Stomach (tissue), 9 donors: ENCODE results near the gene HVCN1. TPM values are rescaled to one million over a fixed set of nuclear protein-coding genes. Genes with fewer than 3 reads are reported as not detected.
A peak's percentile ranks its signal among the peaks of the same experiment; 100 is the strongest.

ENCODE experiments used
- DNase-seq, 2 donors: peaks; one replicate each; pipeline versions ENCODE4 v3.0.0 to v3.0.0-alpha.2; 2013 to 2019
- H3K27ac ChIP-seq, 5 donors: fragments of 200-600 bp in 4 of 5; sonication (generic) in 4 of 5; one replicate each; pipeline ENCODE4 v1.5.1; 2013 to 2019; ENCODE audit warnings: mild to moderate bottlenecking in 1 of 5, moderate library complexity in 1 of 5
- H3K27me3 ChIP-seq, 3 donors: fragments of 200-600 bp; sonication (generic); one replicate each; pipeline ENCODE4 v1.5.1; 2017 to 2019; ENCODE audit warnings: mixed run types in 1 of 3
- H3K36me3 ChIP-seq, 4 donors: fragments of 200-600 bp; sonication (generic); 1 replicate in 3 of 4; 2 replicates in 1 of 4; pipeline ENCODE4 v1.5.1; 2016 to 2019
- H3K4me1 ChIP-seq, 4 donors: fragments of 200-600 bp; sonication (generic); one replicate each; pipeline ENCODE4 v1.5.1; 2016 to 2019
- H3K4me3 ChIP-seq, 4 donors: fragments of 200-600 bp; sonication (generic) in 3 of 4; one replicate each; pipeline ENCODE4 v1.5.1; 2016 to 2019; ENCODE audit warnings: mild to moderate bottlenecking in 1 of 4
- H3K9me3 ChIP-seq, 4 donors: fragments of 200-600 bp; sonication (generic); one replicate each; pipeline ENCODE4 v1.5.1; 2016 to 2019
- EP300 ChIP-seq: sonication (generic); formaldehyde crosslinking; IDR thresholded peaks from one replicate; pipeline ENCODE4 v1.6.1; 2017; ENCODE audit warnings: antibody characterized with exemption
- POLR2A ChIP-seq, 4 donors: fragments of 450-650 bp; IDR thresholded peaks; one replicate each; pipeline ENCODE4 v1.6.1; 2016; ENCODE audit warnings: antibody characterized with exemption in 4 of 4, control low read depth in 2 of 4, mild to moderate bottlenecking in 1 of 4, moderate library complexity in 1 of 4
- POLR2AphosphoS5 ChIP-seq, 3 donors: sonication (generic); formaldehyde crosslinking; IDR thresholded peaks; one replicate each; pipeline ENCODE4 v1.6.1; 2016; ENCODE audit warnings: antibody characterized with exemption in 3 of 3
- WGBS, 5 donors: extraction: QIAGEN DNeasy Blood & Tissue Kit in 3 of 5; methylation state at CpG; one replicate each; pipeline versions ENCODE4 v1.1.5 to v1.1.7; 2013 to 2018; 5-methylcytosine and 5-hydroxymethylcytosine counted together
- intact Hi-C: fragments of 100-400 bp; cut with DNase I; formaldehyde crosslinking; loops from one replicate; pipeline ENCODE4 v1.15.1; 2023; ENCODE audit warnings: low total_unique reads
- polyA plus RNA-seq, 3 donors: library from polyadenylated mRNA; stranded (reverse); fragments of 200-250 nt; gene quantifications; one replicate each; pipeline ENCODE4 v1.2.3, GENCODE V29; 2013
- total RNA-seq, 5 donors: library from RNA; depleted of rRNA; stranded (reverse); fragments of >200 nt; gene quantifications; one replicate each; pipeline versions ENCODE4 v1.1.0 to v1.2.3, GENCODE V29; 2014 to 2016
- TF ChIP-seq, protein P1 (sequence below), 7 experiments: fragments of 450-650 bp in 4 of 7; fragments of 200-600 bp in 3 of 7; sonication (generic) in 3 of 7; IDR thresholded peaks; one replicate each; pipeline ENCODE4 v1.5.1; 2016 to 2019; ENCODE audit warnings: antibody characterized with exemption in 7 of 7, control low read depth in 2 of 7, mild to moderate bottlenecking in 1 of 7
- donor health status: healthy with polysubstance abuse.
- donor health status: Bipolar disorder and iron deficiency.
- donor health status: healthy.

The HVCN1 gene
- total and polyA plus RNA-seq, 8 donors: 1.3 to 7.0 (median 4.8) TPM; not detected in 2

GRCh38 chr12:110687396-110688169 is 1.3 kb downstream of the HVCN1 start:
- Histone ChIP-seq H3K9me3 (no peaks in the 10 kb centered on the region), H3K4me3 (peak overlapping the region in 2 of 4 donors; percentile 62 to 74), H3K27me3 (peaks cover 0 to 3% (median 0%) of the 10 kb centered on the region in 3 donors), H3K36me3 (peaks cover 0 to 4% (median 0%) of the 10 kb centered on the region in 4 donors), H3K27ac (no peak overlapping the region), H3K4me1 (peaks cover 9 to 29% (median 27%) of the 10 kb centered on the region in 4 donors)
- TF ChIP-seq EP300 (no peak), POLR2AphosphoS5 (IDR thresholded peaks at IDR 0.05) (no peak), POLR2A (IDR thresholded peaks at IDR 0.05) (no peak)
- TF ChIP-seq, protein P1, sequence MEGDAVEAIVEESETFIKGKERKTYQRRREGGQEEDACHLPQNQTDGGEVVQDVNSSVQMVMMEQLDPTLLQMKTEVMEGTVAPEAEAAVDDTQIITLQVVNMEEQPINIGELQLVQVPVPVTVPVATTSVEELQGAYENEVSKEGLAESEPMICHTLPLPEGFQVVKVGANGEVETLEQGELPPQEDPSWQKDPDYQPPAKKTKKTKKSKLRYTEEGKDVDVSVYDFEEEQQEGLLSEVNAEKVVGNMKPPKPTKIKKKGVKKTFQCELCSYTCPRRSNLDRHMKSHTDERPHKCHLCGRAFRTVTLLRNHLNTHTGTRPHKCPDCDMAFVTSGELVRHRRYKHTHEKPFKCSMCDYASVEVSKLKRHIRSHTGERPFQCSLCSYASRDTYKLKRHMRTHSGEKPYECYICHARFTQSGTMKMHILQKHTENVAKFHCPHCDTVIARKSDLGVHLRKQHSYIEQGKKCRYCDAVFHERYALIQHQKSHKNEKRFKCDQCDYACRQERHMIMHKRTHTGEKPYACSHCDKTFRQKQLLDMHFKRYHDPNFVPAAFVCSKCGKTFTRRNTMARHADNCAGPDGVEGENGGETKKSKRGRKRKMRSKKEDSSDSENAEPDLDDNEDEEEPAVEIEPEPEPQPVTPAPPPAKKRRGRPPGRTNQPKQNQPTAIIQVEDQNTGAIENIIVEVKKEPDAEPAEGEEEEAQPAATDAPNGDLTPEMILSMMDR (IDR thresholded peaks at IDR 0.05): no peak
- WGBS, 5 donors: 85 to 92% (median 88%) methylated on average over 15 of the region's 15 CpGs
- DNase-seq: no peak
- intact Hi-C loops: no loop called here

- Histone ChIP-seq H3K9me3 (no peaks in the 10 kb centered on the region), H3K4me3 (no peak overlapping the region), H3K27me3 (peaks cover 0 to 3% (median 0%) of the 10 kb centered on the region in 3 donors), H3K27ac (no peak overlapping the region), H3K36me3 (peaks cover 0 to 15% (median 5%) of the 10 kb centered on the region in 4 donors), H3K4me1 (peaks cover 9 to 29% (median 27%) of the 10 kb centered on the region in 4 donors)
- DNase-seq: no peak
- TF ChIP-seq POLR2A (IDR thresholded peaks at IDR 0.05) (no peak), POLR2AphosphoS5 (IDR thresholded peaks at IDR 0.05) (no peak), EP300 (no peak)
- TF ChIP-seq, protein P1 (IDR thresholded peaks at IDR 0.05): no peak
- intact Hi-C loops: no loop called here
- WGBS, 5 donors: 92 to 96% (median 93%) methylated on average over 3 of the region's 3 CpGs
Measured at GRCh38 chr12:110686294-110686903, 2.5 kb downstream of the HVCN1 start.

GRCh38 chr12:110684312-110684836 is 4.5 kb downstream of the HVCN1 start:
- peaks cover 0 to 21% (median 5%) of the 10 kb centered on the region in 4 donors for H3K36me3 ChIP-seq
- 65 to 78% (median 68%) methylated on average over 7 of the region's 7 CpGs for WGBS, 5 donors
- TF ChIP-seq EP300 (no peak), POLR2AphosphoS5 (IDR thresholded peaks at IDR 0.05) (no peak), POLR2A (IDR thresholded peaks at IDR 0.05) (no peak)
- TF ChIP-seq, protein P1 (IDR thresholded peaks at IDR 0.05): no peak
- no peak overlapping the region for H3K27ac ChIP-seq
- H3K27me3 ChIP-seq: peaks cover 0 to 3% (median 0%) of the 10 kb centered on the region in 3 donors
- H3K4me1 ChIP-seq: peaks cover 9 to 21% (median 18%) of the 10 kb centered on the region in 4 donors
- H3K4me3 ChIP-seq: no peak overlapping the region
- intact Hi-C loops: no loop called here
- no peak for DNase-seq
- no peaks in the 10 kb centered on the region for H3K9me3 ChIP-seq

GRCh38 chr12:110683888-110684287 is 5.0 kb downstream of the HVCN1 start:
- TF ChIP-seq POLR2AphosphoS5 (IDR thresholded peaks at IDR 0.05) (no peak), EP300 (no peak), POLR2A (IDR thresholded peaks at IDR 0.05) (no peak)
- TF ChIP-seq, protein P1 (IDR thresholded peaks at IDR 0.05): no peak
- Histone ChIP-seq H3K36me3 (peaks cover 0 to 21% (median 5%) of the 10 kb centered on the region in 4 donors), H3K4me3 (no peak overlapping the region), H3K27ac (no peak overlapping the region), H3K9me3 (no peaks in the 10 kb centered on the region), H3K4me1 (peaks cover 9 to 17% (median 15%) of the 10 kb centered on the region in 4 donors), H3K27me3 (peaks cover 0 to 3% (median 0%) of the 10 kb centered on the region in 3 donors)
- no peak for DNase-seq
- 94 to 100% (median 100%) methylated on average over 2 of the region's 2 CpGs for WGBS, 5 donors
- intact Hi-C loops: no loop called here
